Activated CD8-positive, alpha-beta memory T cell treated with anti-CD3 and anti-CD28 coated beads, Interleukin-2, amount 10 ng/mL, durations not matched to agents 7 days and 5 days (primary cell): Measurements from ENCODE around the gene ABR. TPM values are rescaled to one million over a fixed set of nuclear protein-coding genes. Genes with fewer than 3 reads are reported as not detected.
"Not testable (repeated sequence)": the region's sequence is repeated elsewhere in the genome, so short reads cannot be mapped to it uniquely, and the experiment has no call there.

ENCODE experiments used
- ATAC-seq: fragments of 150-1000 bp; cut with Tn5 transposase; one replicate; pipeline ENCODE4 v1.10.0; 2021; ENCODE audit warnings: moderate library complexity
- CTCF ChIA-PET: fragments of 350-600 bp; sonication (Branson Sonifier 250); formaldehyde crosslinking; loops from one replicate; lab custom pipeline; 2021; ENCODE audit warnings: antibody characterized with exemption; lab: Charles Lee
- DNase-seq: peaks from one replicate; pipeline ENCODE4 v3.0.0-alpha.2; 2020
- H3K27ac Mint-ChIP-seq: one replicate; pipeline ENCODE4 v1.8.0; 2021; ENCODE audit warnings: mild to moderate bottlenecking, mixed read lengths
- H3K27me3 Mint-ChIP-seq: one replicate; pipeline ENCODE4 v1.8.0; 2021; ENCODE audit warnings: mixed read lengths
- H3K36me3 Mint-ChIP-seq: one replicate; pipeline ENCODE4 v1.8.0; 2021; ENCODE audit warnings: mild to moderate bottlenecking, mixed read lengths
- H3K4me1 Mint-ChIP-seq: one replicate; pipeline ENCODE4 v1.8.0; 2021; ENCODE audit warnings: mixed read lengths
- H3K4me3 Mint-ChIP-seq: one replicate; pipeline ENCODE4 v1.8.0; 2021; ENCODE audit warnings: mild to moderate bottlenecking, moderate library complexity, mixed read lengths
- H3K9me3 Mint-ChIP-seq: one replicate; pipeline ENCODE4 v1.8.0; 2022; ENCODE audit warnings: low read depth, mixed read lengths
- total RNA-seq, 2 experiments: library from RNA; stranded (reverse); gene quantifications; one replicate each; pipeline ENCODE4 v1.2.3, GENCODE V29; 2021

ABR gene
- total RNA-seq, 2 experiments from 2014 or later = 83.2 to 145 TPM

- H3K9me3 Mint-ChIP-seq = no peaks in the 10 kb centered on the region
- H3K4me1 Mint-ChIP-seq = peaks cover under 1% of the 10 kb centered on the region
Measured at GRCh38 chr17:973053-973452, 206.7 kb downstream of the ABR start.

GRCh38 chr17:971861-972260, 207.9 kb downstream of the ABR start:
- not testable (repeated sequence) for H3K4me3 Mint-ChIP-seq, H3K9me3 Mint-ChIP-seq, H3K36me3 Mint-ChIP-seq, H3K4me1 Mint-ChIP-seq, H3K27ac Mint-ChIP-seq, DNase-seq, ATAC-seq
- H3K27me3 Mint-ChIP-seq = peaks cover 47% of the 10 kb centered on the region
- CTCF ChIA-PET = interaction anchor here (0.5 kb wide), 1 partner anchor 17 kb away, joined by 4 read pairs; no protein-coding TSS in a partner anchor

More at GRCh38 chr17:973053-973452, 206.7 kb downstream of the ABR start:
- no peaks in the 10 kb centered on the region for H3K36me3 Mint-ChIP-seq
- H3K27ac Mint-ChIP-seq = no peak overlapping the region
- DNase-seq = no peak
- no peak overlapping the region for H3K4me3 Mint-ChIP-seq
- ATAC-seq = no peak
- CTCF ChIA-PET = no interaction called here
- H3K27me3 Mint-ChIP-seq = peaks cover 59% of the 10 kb centered on the region

DNA sequence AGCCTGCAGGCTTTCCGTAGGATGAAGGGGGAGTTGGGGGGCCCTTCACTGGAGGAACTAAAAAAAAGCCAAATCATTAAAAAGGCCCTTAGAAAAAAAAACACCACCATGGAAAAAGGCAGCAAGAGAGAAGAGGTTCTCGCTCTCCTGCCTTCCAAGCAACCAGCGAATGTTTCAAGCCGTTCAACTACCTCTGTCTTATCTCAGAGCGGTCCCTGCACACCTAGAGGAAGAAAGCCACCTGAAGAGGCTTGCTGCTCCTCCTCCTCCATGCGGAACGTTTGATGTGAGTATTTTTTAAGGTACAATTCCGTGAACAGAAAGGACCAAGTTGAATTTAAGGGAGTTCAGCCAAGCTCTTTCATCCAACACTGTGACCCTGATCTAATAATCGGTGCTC, 209.4 kb downstream of the ABR start:
- CTCF ChIA-PET = interaction anchor here (0.7 to 0.8 kb wide), 2 partner anchors 11 kb away, joined by 3 to 4 read pairs; no protein-coding TSS in a partner anchor
- Mint-ChIP-seq H3K27ac (no peak overlapping the region), H3K4me3 (no peak overlapping the region), H3K27me3 (peaks cover 34% of the 10 kb centered on the region), H3K9me3 (no peaks in the 10 kb centered on the region), H3K4me1 (no peaks in the 10 kb centered on the region), H3K36me3 (no peaks in the 10 kb centered on the region)
- no peak for DNase-seq
- ATAC-seq = no peak

DNA sequence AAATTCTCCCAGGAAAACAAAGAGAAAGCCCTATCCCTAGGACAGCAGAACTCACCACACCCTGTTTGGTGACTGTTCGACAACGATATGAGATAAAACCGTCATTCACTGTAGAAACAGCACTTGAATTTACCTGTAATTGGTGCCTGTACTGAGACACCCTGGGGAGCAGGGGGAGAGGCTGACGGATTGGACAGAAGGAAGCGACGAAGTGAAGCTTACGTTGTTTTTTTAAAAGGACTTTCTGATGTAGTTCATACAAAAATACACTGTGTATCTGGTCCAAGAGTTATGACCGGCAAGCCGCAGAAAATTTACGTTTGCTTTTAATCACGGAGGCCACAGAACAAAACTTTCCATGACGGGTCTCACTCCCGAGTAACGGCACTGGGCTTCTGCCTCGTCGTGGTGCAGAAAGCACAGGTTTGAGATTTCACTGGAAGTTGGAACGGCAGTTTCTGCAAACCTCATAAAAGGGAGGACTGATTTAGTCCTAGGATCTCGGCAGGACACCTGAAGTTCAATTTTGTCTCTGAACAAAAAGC, 209.9 kb downstream of the ABR start:
- Mint-ChIP-seq H3K27ac (no peak overlapping the region), H3K4me1 (no peaks in the 10 kb centered on the region), H3K27me3 (peaks cover 34% of the 10 kb centered on the region), H3K4me3 (no peak overlapping the region), H3K36me3 (no peaks in the 10 kb centered on the region), H3K9me3 (no peaks in the 10 kb centered on the region)
- CTCF ChIA-PET = interaction anchor here (0.7 to 0.8 kb wide), 2 partner anchors 10 to 11 kb away, joined by 3 to 4 read pairs; no protein-coding TSS in a partner anchor
- DNase-seq (no peak), ATAC-seq (no peak)

DNA sequence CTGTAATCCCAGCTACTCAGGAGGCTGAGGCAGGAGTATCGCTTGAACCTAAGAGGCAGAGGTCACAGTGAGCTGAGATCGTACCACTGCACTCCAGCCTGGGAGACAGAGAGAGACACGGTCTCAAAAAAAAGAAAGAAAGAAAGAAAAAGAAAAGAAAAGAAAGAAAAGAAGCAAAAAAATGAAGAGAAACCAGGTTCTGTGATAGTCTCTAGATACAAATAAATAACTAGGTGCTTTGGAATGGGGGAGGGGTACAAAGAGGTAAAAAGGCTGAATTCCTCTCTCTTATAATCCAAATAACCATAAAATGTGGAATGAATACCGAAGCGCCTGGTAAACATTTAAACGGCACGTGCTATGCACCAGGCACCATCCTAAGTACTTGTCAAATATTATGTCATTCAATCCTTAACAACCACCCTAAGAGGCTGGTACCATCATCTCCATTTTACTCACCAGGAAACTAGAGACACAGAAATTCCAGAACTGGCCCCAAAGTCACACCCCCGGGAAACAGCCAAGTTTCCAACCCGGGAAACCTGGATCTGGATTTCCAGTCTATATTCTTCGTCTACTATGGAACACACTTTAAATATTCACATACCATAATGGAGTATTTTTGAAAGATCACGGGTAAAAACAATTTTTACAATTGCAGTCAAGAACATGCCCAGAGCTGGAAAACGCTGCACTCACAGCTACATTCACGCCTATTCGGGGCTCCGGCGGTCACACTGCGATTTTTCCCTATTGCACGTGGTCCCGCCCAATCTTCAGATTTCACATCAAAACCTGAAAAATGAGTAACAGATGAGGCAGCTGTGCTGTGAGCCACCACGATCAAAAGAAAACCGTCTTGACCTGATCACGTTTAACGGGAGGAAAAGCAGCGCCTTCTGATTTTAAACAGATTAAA, 210.7 kb downstream of the ABR start:
- H3K36me3 Mint-ChIP-seq = no peaks in the 10 kb centered on the region

GRCh38 chr17:967122-967521, 212.7 kb downstream of the ABR start:
- Mint-ChIP-seq H3K9me3 (no peaks in the 10 kb centered on the region), H3K27ac (no peak overlapping the region), H3K4me3 (no peak overlapping the region), H3K27me3 (peaks cover 45% of the 10 kb centered on the region), H3K36me3 (no peaks in the 10 kb centered on the region), H3K4me1 (no peaks in the 10 kb centered on the region)
- CTCF ChIA-PET = no interaction called here
- ATAC-seq (no peak), DNase-seq (no peak)

More for the DNA sequence above, 210.7 kb downstream of the ABR start:
- H3K27ac Mint-ChIP-seq = no peak overlapping the region
- H3K4me3 Mint-ChIP-seq = no peak overlapping the region
- H3K9me3 Mint-ChIP-seq = no peaks in the 10 kb centered on the region
- no peaks in the 10 kb centered on the region for H3K4me1 Mint-ChIP-seq
- H3K27me3 Mint-ChIP-seq = peaks cover 38% of the 10 kb centered on the region
- DNase-seq = no peak
- ATAC-seq = no peak
- CTCF ChIA-PET = no interaction called here

DNA sequence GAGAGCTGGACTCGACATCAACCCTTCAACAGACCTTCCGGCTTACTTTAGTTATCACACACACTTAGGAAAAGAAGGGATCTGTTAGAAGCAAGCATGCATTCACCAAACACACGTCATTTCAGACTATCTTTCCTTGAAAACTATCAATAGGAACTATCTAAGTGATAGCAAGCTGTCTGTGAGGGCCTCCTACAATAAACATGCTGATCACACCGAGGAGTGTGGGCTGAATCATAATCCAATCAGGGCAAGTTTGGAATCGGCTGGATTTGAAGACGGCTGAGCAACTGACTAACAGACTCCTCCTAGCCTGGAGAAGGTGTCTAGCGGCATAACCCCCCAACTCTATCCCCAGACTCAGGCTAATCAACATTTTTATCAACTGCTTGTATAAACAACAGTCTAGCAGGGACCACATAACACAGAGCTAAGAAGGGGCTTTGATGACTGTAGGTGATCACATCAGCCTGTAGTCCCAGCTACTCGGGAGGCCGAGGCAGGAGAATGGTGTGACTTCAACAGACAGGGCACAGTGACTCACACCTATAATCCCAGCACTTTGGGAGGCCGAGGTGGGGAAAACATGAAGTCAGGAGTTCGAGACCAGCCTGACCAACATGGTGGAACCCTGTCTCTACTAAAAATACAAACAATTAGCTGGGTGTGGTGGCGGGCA, 214.3 kb downstream of the ABR start:
- Mint-ChIP-seq H3K4me3 (no peak overlapping the region), H3K36me3 (no peaks in the 10 kb centered on the region), H3K9me3 (no peaks in the 10 kb centered on the region), H3K27me3 (peaks cover 41% of the 10 kb centered on the region), H3K27ac (no peak overlapping the region), H3K4me1 (no peaks in the 10 kb centered on the region)
- ATAC-seq = no peak
- no peak for DNase-seq
- CTCF ChIA-PET = interaction anchor here (1.5 kb wide), 1 partner anchor 15 kb away, joined by 5 read pairs; no protein-coding TSS in a partner anchor

- H3K9me3 Mint-ChIP-seq = no peaks in the 10 kb centered on the region
- peaks cover 35% of the 10 kb centered on the region for H3K27me3 Mint-ChIP-seq
- CTCF ChIA-PET = interaction anchor here (1.5 kb wide), 1 partner anchor 16 kb away, joined by 5 read pairs; no protein-coding TSS in a partner anchor
- ATAC-seq (no peak), DNase-seq (no peak)
- no peaks in the 10 kb centered on the region for H3K4me1 Mint-ChIP-seq
- no peaks in the 10 kb centered on the region for H3K36me3 Mint-ChIP-seq
- H3K27ac Mint-ChIP-seq = no peak overlapping the region
- no peak overlapping the region for H3K4me3 Mint-ChIP-seq
Measured at GRCh38 chr17:964876-965275, 214.9 kb downstream of the ABR start.

GRCh38 chr17:962670-963069, 217.1 kb downstream of the ABR start:
- Mint-ChIP-seq H3K36me3 (no peaks in the 10 kb centered on the region), H3K4me3 (no peak overlapping the region), H3K27ac (no peak overlapping the region), H3K4me1 (no peaks in the 10 kb centered on the region), H3K9me3 (no peaks in the 10 kb centered on the region), H3K27me3 (peaks cover 24% of the 10 kb centered on the region)
- ATAC-seq (no peak), DNase-seq (no peak)
- CTCF ChIA-PET = no interaction called here

DNA sequence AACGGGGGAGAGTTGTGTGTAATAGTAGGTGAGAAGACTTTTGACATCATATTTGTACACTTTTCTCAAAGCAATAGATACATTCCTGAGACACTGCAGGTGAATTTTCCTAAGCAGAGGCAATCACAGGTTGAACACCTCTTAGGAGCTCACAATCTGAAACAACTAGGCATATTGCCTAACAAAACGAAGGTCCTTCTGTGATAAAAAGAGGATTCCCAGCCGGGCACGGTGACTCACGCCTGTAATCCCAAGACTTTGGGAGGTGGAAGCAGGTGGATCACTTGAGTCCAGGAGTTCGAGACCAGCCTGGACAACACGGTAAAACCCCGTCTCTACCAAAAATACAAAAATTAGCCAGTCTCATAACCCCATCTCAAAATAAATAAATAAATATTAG, 217.6 kb downstream of the ABR start:
- no peak for DNase-seq
- Mint-ChIP-seq H3K27ac (no peak overlapping the region), H3K4me1 (no peaks in the 10 kb centered on the region), H3K4me3 (no peak overlapping the region), H3K9me3 (no peaks in the 10 kb centered on the region), H3K27me3 (peaks cover 24% of the 10 kb centered on the region), H3K36me3 (no peaks in the 10 kb centered on the region)
- no peak for ATAC-seq
- CTCF ChIA-PET = no interaction called here

DNA sequence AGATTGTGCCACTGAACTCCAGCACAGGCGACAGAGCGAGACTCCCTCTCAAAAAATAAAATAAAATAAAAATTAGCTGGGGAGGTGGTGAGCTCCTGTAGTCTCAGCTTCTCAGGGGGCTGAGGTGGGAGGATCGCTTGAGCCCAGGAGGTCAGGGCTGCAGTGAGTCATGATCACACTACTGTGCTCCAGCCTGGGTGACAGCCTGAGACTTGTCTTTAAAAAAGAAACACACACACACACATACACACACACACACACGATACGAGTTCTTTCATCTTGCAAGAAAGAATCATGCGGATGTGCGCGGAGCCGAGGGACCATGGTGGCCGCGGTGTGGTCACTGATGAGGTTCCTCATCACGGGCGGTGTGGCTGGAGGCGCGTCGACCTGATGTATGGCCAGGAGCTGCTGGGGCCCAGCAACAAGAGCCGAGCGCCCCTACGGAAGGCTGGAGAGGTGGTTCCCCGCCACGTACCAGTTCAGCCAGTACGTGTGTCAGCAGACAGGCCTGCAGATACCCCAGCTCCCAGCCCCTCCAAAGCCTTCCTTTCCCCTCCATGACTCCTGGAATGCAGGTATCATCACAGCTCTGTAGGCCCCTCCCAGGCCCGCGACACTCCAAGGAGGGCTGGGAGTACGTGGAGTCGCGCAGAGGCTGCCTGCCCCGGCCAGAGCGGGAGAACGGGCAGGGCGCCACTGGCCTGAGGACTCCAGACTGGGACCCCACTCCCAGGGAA, 220.9 kb downstream of the ABR start:
- H3K9me3 Mint-ChIP-seq = no peaks in the 10 kb centered on the region
- no peak overlapping the region for H3K27ac Mint-ChIP-seq
- peaks cover 8% of the 10 kb centered on the region for H3K27me3 Mint-ChIP-seq
- H3K4me3 Mint-ChIP-seq = no peak overlapping the region
- no peaks in the 10 kb centered on the region for H3K36me3 Mint-ChIP-seq
- DNase-seq = no peak
- CTCF ChIA-PET = interaction anchor here (1.2 kb wide), 1 partner anchor 12 kb away, joined by 4 read pairs; no protein-coding TSS in a partner anchor
- ATAC-seq = no peak
- H3K4me1 Mint-ChIP-seq = no peaks in the 10 kb centered on the region

- Mint-ChIP-seq H3K9me3 (no peaks in the 10 kb centered on the region), H3K27me3 (peaks cover 7% of the 10 kb centered on the region), H3K4me3 (no peak overlapping the region), H3K27ac (no peak overlapping the region), H3K36me3 (no peaks in the 10 kb centered on the region), H3K4me1 (no peaks in the 10 kb centered on the region)
- DNase-seq (no peak), ATAC-seq (no peak)
- CTCF ChIA-PET = no interaction called here
Measured at GRCh38 chr17:957856-958421, 221.8 kb downstream of the ABR start.
